Parathyroid adenoma (tissue), 2 donors: ENCODE data around the gene NXPE3.

Experiments
- H2AFZ ChIP-seq: fragments of 300-600 bp; sonication (generic); one replicate; pipeline ENCODE4 v1.7.0; 2017; ENCODE audit warnings: antibody characterized with exemption, mild to moderate bottlenecking
- H3K27ac ChIP-seq: fragments of 300-600 bp; sonication (generic); one replicate; pipeline ENCODE4 v1.7.0; 2017
- H3K27me3 ChIP-seq: fragments of 300-600 bp; sonication (generic); one replicate; pipeline ENCODE4 v1.7.0; 2017; ENCODE audit warnings: low read length; ENCODE audit not compliant: control insufficient read depth, insufficient read depth
- H3K36me3 ChIP-seq: fragments of 300-600 bp; sonication (generic); one replicate; pipeline ENCODE4 v1.7.0; 2017; ENCODE audit warnings: low read length; ENCODE audit not compliant: control insufficient read depth, insufficient read depth
- H3K4me1 ChIP-seq: fragments of 300-600 bp; sonication (generic); one replicate; pipeline ENCODE4 v1.7.0; 2017; ENCODE audit warnings: control low read depth
- H3K4me2 ChIP-seq: fragments of 300-600 bp; sonication (generic); one replicate; pipeline ENCODE4 v1.7.0; 2017; ENCODE audit warnings: low read length
- H3K4me3 ChIP-seq: fragments of 300-600 bp; sonication (generic); one replicate; pipeline ENCODE4 v1.7.0; 2017; ENCODE audit warnings: low read depth, low read length
- H3K79me2 ChIP-seq: fragments of 300-600 bp; sonication (generic); one replicate; pipeline ENCODE4 v1.7.0; 2017; ENCODE audit warnings: control low read depth
- H3K9ac ChIP-seq: fragments of 300-600 bp; sonication (generic); one replicate; pipeline ENCODE4 v1.7.0; 2017; ENCODE audit warnings: mild to moderate bottlenecking
- H3K9me3 ChIP-seq: fragments of 300-600 bp; sonication (generic); one replicate; pipeline ENCODE4 v1.7.0; 2017; ENCODE audit warnings: low read length; ENCODE audit not compliant: control insufficient read depth
- CTCF ChIP-seq: fragments of 300-600 bp; sonication (generic); IDR thresholded peaks from one replicate; pipeline ENCODE4 v1.7.0; 2017; ENCODE audit warnings: antibody characterized with exemption, mild to moderate bottlenecking
- donor health status: primary hyperparathyroidism.

The NXPE3 gene

DNA sequence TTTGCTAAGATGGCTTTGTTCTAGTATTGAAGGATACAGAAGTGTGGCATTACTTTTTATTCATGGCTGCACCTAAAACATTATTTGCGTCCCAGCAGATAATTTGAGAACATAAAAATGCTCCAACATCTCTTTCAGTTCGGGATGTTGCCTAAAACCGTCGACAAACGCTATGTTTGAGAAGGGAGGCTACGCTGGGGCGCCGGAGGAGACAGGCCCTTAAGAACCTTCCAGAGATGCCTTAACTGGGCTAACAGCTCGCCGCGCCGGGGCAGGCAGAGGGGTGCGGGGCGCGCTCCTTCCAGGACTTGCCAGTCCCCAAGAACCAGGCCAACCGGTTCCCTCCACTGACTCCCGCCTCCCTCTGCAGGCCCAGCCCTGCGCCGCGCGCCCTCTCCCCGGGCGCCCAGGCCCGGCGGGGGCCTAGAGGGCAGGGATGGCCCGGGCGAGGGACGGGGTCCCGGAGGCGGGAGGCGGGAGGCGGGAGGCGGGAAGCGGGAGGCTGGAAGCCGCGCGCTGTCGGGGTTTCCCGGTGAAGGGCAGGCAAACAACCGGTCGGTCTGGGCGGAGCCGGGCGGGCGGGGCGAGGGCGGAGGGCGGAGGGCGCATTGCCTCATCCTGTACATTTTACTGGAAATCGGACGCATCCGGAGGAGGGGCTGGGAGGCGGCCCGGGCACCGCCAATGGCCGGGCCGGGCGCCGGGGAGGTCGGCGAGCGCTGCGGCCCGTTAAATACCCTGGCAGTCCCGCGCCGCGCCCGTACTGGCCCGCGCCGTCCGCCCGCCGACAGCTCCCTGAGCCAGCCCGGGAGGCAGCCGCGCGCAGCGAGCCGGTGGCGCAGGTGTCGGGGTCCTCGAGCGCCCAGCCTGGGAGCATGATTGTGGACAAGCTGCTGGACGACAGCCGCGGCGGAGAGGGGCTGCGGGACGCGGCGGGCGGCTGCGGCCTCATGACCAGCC is 70.0 kb downstream of the NXPE3 start, which contains the start of gene NFKBIZ:
NFKBIZ (plus strand) TSS at position 761 of the 960 bp plus-strand sequence; CDS start at position 876, 115 bp downstream.
- Histone ChIP-seq H3K79me2 (peaks cover 4% of the 10 kb centered on the region), H3K36me3 (no peaks in the 10 kb centered on the region), H2AFZ (peak within 1 kb of the TSS; percentile 81), H3K4me2 (peak within 1 kb of the TSS; percentile 85), H3K9me3 (no peaks in the 10 kb centered on the region), H3K27ac (peak within 1 kb of the TSS; percentile 88), H3K9ac (peak within 1 kb of the TSS; percentile 50), H3K4me3 (peak within 1 kb of the TSS; percentile 83), H3K27me3 (no peaks in the 10 kb centered on the region), H3K4me1 (peaks cover 6% of the 10 kb centered on the region)
- peak; percentile 18 for TF ChIP-seq CTCF

DNA sequence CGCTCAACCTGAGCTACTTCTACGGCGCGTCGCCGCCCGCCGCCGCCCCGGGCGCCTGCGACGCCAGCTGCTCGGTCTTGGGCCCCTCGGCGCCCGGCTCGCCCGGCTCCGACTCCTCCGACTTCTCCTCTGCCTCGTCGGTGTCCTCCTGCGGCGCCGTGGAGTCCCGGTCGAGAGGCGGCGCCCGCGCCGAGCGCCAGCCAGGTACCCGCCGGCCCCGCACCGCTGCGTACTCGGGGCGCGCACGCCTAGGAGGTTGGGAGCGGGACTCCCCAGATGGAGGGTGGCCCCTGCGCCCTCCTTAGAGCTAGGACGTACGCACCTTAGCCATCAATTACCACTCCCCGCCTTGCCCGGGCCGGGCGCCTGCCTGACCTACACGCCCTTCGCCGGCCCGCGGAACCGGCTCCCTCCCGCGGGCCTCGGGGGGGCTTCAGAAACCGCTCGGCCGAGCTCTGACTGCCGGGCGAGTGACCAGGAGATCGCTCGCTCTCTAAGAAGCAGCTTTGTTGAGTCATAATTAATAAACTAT is 70.8 kb downstream of the NXPE3 start:
- Histone ChIP-seq H3K27ac (peak overlapping the region; percentile 88), H3K4me2 (peak overlapping the region; percentile 85), H3K79me2 (peaks cover 4% of the 10 kb centered on the region), H3K36me3 (no peaks in the 10 kb centered on the region), H3K4me1 (peaks cover 6% of the 10 kb centered on the region), H3K9ac (peak overlapping the region; percentile 1), H2AFZ (peak overlapping the region; percentile 70), H3K4me3 (peak overlapping the region; percentile 83), H3K27me3 (no peaks in the 10 kb centered on the region), H3K9me3 (no peaks in the 10 kb centered on the region)
- TF ChIP-seq CTCF, result no peak

GRCh38 chr3:101850246-101851051 is 71.4 kb downstream of the NXPE3 start:
- Histone ChIP-seq H3K4me1 (peaks cover 6% of the 10 kb centered on the region), H2AFZ (peak overlapping the region; percentile 70), H3K4me3 (peak overlapping the region; percentile 83), H3K27me3 (no peaks in the 10 kb centered on the region), H3K9ac (peak overlapping the region; percentile 1), H3K36me3 (no peaks in the 10 kb centered on the region), H3K79me2 (peaks cover 4% of the 10 kb centered on the region), H3K27ac (peak overlapping the region; percentile 88), H3K4me2 (peak overlapping the region; percentile 85), H3K9me3 (no peaks in the 10 kb centered on the region)
- no peak for TF ChIP-seq CTCF

GRCh38 chr3:101851072-101851770 is 72.2 kb downstream of the NXPE3 start:
- H2AFZ ChIP-seq, result no peak overlapping the region
- no peaks in the 10 kb centered on the region for H3K27me3 ChIP-seq
- H3K9ac ChIP-seq, result no peak overlapping the region
- H3K27ac ChIP-seq, result peak overlapping the region; percentile 88
- peaks cover 6% of the 10 kb centered on the region for H3K4me1 ChIP-seq
- H3K79me2 ChIP-seq, result peaks cover 4% of the 10 kb centered on the region
- TF ChIP-seq CTCF, result no peak
- H3K4me2 ChIP-seq, result peak overlapping the region; percentile 85
- no peaks in the 10 kb centered on the region for H3K36me3 ChIP-seq
- H3K9me3 ChIP-seq, result no peaks in the 10 kb centered on the region
- peak overlapping the region; percentile 83 for H3K4me3 ChIP-seq
